CD4-positive, alpha-beta T cell treated with Interleukin-10 for 1 hour (primary cell): ENCODE results near the gene GASK1B.

Experiments used
- DNase-seq: peaks from one replicate; pipeline ENCODE4 v3.0.0-alpha.2; 2020

The GASK1B gene

DNA sequence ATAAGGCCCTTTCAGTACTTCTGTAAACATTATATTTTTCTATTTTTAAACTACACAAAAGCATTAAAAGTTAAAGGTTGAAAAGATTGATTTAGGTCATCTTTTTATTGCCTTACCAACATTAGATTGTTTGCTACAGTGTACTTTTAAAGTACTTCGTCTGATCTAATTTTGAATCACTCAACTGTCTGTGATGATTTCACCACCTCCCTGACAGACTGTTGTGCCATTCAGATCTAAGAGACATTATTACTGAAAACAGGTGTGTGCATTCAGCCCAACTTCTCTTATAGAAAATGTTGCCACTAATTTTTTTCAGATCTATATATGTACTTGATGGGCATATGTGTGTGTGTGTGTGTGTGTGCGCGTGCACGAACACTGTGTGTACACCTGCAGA lies 39.3 kb downstream of the GASK1B start:
- no peak for DNase-seq

- no peak for DNase-seq
These were observed 41.8 kb downstream of the GASK1B start for GRCh38 chr4:158131027-158131426.

DNA sequence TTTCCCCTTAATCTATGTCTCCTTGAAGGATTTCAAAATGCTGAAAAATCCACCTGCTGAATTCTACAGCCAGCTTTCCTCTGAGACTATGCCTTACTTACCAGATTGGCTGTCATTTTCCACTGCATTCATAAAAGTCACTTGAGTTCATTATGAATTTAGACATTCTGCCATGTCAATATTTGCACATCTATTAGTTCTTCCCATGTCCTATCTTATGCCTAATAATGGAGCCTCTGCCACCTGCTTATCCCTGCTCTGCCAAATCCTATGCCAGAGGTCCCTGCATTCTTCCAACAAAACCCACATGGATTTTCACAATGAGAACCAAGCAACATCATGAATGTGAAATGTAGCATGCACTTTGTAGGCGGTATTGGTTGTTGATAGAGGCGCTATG lies 42.6 kb downstream of the GASK1B start:
- DNase-seq = no peak

GRCh38 chr4:158129694-158130093 lies 43.1 kb downstream of the GASK1B start:
- no peak for DNase-seq

- no peak for DNase-seq
These were observed 44.3 kb downstream of the GASK1B start for GRCh38 chr4:158128540-158128939.

- no peak for DNase-seq
These were observed 47.5 kb downstream of the GASK1B start for GRCh38 chr4:158125310-158125709.
